Lower leg skin (tissue), 4 donors: ENCODE measurements around the gene TRIM63. TPM values are rescaled to one million over a fixed set of nuclear protein-coding genes. Genes with fewer than 3 reads are reported as not detected.

Source experiments
- DNase-seq, 2 donors: peaks; one replicate each; pipeline ENCODE4 v3.0.0-alpha.2; 2019; ENCODE audit warnings: low spot score in 2 of 2
- H3K4me3 ChIP-seq: fragments of 200-600 bp; sonication (generic); 2 replicates; pipeline ENCODE4 v1.5.1; 2017; ENCODE audit warnings: mild to moderate bottlenecking, low read depth; ENCODE audit not compliant: poor library complexity, severe bottlenecking
- POLR2A ChIP-seq, 2 donors: fragments of 450-650 bp; IDR thresholded peaks; one replicate each; pipeline ENCODE4 v1.6.1; 2016 to 2017; ENCODE audit warnings: antibody characterized with exemption in 2 of 2, mild to moderate bottlenecking in 1 of 2, moderate library complexity in 1 of 2
- WGBS, 2 donors: methylation state at CpG; one replicate each; pipeline ENCODE4 v1.1.5; 2018; 5-methylcytosine and 5-hydroxymethylcytosine counted together
- intact Hi-C: fragments of 100-400 bp; cut with DNase I; formaldehyde crosslinking; loops from one replicate; pipeline ENCODE4 v1.15.0; 2023; ENCODE audit warnings: low total_unique reads
- total RNA-seq, 4 donors: library from RNA; depleted of rRNA; stranded (reverse); fragments of >200 nt; gene quantifications; one replicate each; pipeline ENCODE4 v1.1.0, GENCODE V29; 2016
- TF ChIP-seq, protein P1 (sequence below), 3 donors: fragments of 450-650 bp; IDR thresholded peaks; one replicate each; pipeline ENCODE4 v1.5.1; 2016; ENCODE audit warnings: antibody characterized with exemption in 3 of 3, mild to moderate bottlenecking in 3 of 3, moderate library complexity in 2 of 3

Gene TRIM63
- total RNA-seq, 4 donors from 2014 or later: 0.21 to 2.5 (median 2.1) TPM

GRCh38 chr1:26012864-26013263 is 54.6 kb downstream of the TRIM63 start:
- no peak for TF ChIP-seq POLR2A (IDR thresholded peaks at IDR 0.05)
- TF ChIP-seq, protein P1, sequence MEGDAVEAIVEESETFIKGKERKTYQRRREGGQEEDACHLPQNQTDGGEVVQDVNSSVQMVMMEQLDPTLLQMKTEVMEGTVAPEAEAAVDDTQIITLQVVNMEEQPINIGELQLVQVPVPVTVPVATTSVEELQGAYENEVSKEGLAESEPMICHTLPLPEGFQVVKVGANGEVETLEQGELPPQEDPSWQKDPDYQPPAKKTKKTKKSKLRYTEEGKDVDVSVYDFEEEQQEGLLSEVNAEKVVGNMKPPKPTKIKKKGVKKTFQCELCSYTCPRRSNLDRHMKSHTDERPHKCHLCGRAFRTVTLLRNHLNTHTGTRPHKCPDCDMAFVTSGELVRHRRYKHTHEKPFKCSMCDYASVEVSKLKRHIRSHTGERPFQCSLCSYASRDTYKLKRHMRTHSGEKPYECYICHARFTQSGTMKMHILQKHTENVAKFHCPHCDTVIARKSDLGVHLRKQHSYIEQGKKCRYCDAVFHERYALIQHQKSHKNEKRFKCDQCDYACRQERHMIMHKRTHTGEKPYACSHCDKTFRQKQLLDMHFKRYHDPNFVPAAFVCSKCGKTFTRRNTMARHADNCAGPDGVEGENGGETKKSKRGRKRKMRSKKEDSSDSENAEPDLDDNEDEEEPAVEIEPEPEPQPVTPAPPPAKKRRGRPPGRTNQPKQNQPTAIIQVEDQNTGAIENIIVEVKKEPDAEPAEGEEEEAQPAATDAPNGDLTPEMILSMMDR (IDR thresholded peaks at IDR 0.05): no peak
- WGBS, 2 donors: 46 to 66% methylated on average over 3 of the region's 3 CpGs
- intact Hi-C loops: no loop called here
- DNase-seq: no peak
- no peak overlapping the region for H3K4me3 ChIP-seq

- TF ChIP-seq, protein P1 (IDR thresholded peaks at IDR 0.05): no peak
- TF ChIP-seq POLR2A (IDR thresholded peaks at IDR 0.05): no peak
- no peak overlapping the region for H3K4me3 ChIP-seq
- WGBS, 2 donors: 70 to 78% methylated on average over 3 of the region's 3 CpGs
- intact Hi-C loops: no loop called here
- DNase-seq: no peak
These were observed 56.6 kb downstream of the TRIM63 start for GRCh38 chr1:26010825-26011224.

DNA sequence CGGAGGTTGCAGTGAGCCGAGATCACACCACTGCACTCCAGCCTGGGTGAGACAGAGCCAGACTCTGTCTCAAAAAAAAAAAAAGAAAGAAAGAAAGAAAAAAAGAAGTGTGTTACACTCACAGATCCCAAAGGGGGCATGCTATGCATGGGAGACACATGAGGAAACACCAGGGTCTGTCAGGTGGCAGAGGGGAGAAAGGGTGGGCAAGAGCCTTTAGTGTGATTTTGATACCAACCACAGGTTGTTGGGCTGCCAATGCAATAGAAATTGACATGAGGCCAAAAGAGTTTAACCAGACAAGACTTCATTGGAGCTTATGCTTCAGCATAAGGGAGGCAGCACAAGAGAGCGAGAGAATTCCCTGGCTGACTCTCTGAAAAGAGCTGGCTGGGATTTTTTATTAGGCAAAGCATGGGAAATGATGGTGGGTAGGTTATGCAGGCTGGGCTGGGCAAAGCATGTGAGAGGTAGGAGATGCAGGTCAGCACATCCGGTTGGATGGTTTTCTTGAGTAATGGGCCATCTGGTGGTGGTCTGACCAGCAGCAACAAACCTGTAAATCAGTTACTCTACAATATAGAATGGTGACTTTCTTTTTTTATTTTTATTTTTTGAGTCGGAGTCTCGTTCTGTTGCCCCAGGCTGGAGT is 57.5 kb downstream of the TRIM63 start:
- H3K4me3 ChIP-seq: no peak overlapping the region
- intact Hi-C loops: no loop called here
- WGBS, 2 donors: 51 to 56% methylated on average over 6 of the region's 6 CpGs
- TF ChIP-seq POLR2A (IDR thresholded peaks at IDR 0.05): no peak
- TF ChIP-seq, protein P1 (IDR thresholded peaks at IDR 0.05): no peak
- DNase-seq: no peak

DNA sequence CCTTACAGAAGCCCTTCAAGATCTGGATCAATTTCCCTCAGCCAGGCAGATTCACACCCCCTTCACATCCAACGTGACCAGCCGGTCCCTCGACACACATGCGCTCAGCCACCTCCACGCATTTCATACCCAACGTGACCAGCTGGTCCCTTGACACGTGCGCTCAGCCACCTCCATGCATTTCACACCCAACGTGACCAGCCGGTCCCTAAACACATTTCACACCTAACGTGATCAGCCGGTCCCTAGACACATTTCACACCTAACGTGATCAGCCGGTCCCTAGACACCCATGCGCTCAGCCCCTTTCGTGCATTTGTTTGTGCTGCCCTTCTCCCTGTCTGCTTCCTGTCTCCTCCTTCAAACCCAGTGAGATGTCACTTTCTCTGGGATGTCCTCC is 60.7 kb downstream of the TRIM63 start:
- WGBS, 2 donors: 90 to 91% methylated on average over 16 of the region's 16 CpGs
- DNase-seq: no peak
- H3K4me3 ChIP-seq: no peak overlapping the region
- intact Hi-C loops: no loop called here
- TF ChIP-seq POLR2A (IDR thresholded peaks at IDR 0.05): no peak
- TF ChIP-seq, protein P1 (IDR thresholded peaks at IDR 0.05): no peak

GRCh38 chr1:26005434-26006105 is 61.9 kb downstream of the TRIM63 start:
- TF ChIP-seq, protein P1 (IDR thresholded peaks at IDR 0.05): no peak
- no peak for TF ChIP-seq POLR2A (IDR thresholded peaks at IDR 0.05)
- 30 to 44% methylated on average over 4 of the region's 4 CpGs for WGBS, 2 donors
- DNase-seq: no peak
- intact Hi-C loops: no loop called here
- no peak overlapping the region for H3K4me3 ChIP-seq
